GM12878 (cell line): Measurements from ENCODE around the gene GORASP1. TPM values are rescaled to one million over a fixed set of nuclear protein-coding genes. Genes with fewer than 3 reads are reported as not detected.

Experiments used
- BCL11A ChIP-seq: IDR thresholded peaks from 2 replicates; pipeline ENCODE4 v1.6.1; 2011; ENCODE audit warnings: low read depth, low read length
- BRCA1 ChIP-seq: IDR thresholded peaks from 2 replicates; pipeline ENCODE4 v1.6.1; 2011; ENCODE audit warnings: low read depth, low read length, improper control_type of control experiment
- FOXK2 ChIP-seq: fragments of 450-650 bp; IDR thresholded peaks from 2 replicates; pipeline ENCODE4 v1.6.1; 2017; ENCODE audit warnings: mild to moderate bottlenecking, moderate library complexity
- HCFC1 ChIP-seq: fragments of 150-350 bp; IDR thresholded peaks from 2 replicates; pipeline ENCODE4 v1.6.1; 2014; ENCODE audit warnings: low read length
- HDAC2 ChIP-seq: fragments of 200-600 bp; sonication (generic); IDR thresholded peaks from 2 replicates; pipeline ENCODE4 v1.6.1; 2017
- JUND ChIP-seq: IDR thresholded peaks from 2 replicates; pipeline ENCODE4 v1.6.1; 2012; ENCODE audit warnings: low read depth, mild to moderate bottlenecking, low read length, improper control_type of control experiment, moderate library complexity
- NBN ChIP-seq: fragments of 450-650 bp; IDR thresholded peaks from 2 replicates; pipeline ENCODE4 v1.6.1; 2016
- NR2C2 ChIP-seq: IDR thresholded peaks from 2 replicates; pipeline ENCODE4 v1.6.1; 2011; ENCODE audit warnings: borderline replicate concordance, low read depth; ENCODE audit not compliant: control insufficient read depth, insufficient read length
- PAX8 ChIP-seq: fragments of 450-650 bp; IDR thresholded peaks from 2 replicates; pipeline ENCODE4 v1.6.1; 2017; ENCODE audit warnings: mild to moderate bottlenecking, moderate library complexity
- RCOR1 ChIP-seq: conservative IDR thresholded peaks from 2 replicates; pipeline ENCODE4 v1.6.1; 2012; ENCODE audit warnings: low read depth, low read length, improper control_type of control experiment
- SP1 ChIP-seq: IDR thresholded peaks from one replicate; pipeline ENCODE4 v1.6.1; 2011; ENCODE audit warnings: low read depth, low read length
- SRF ChIP-seq, 2 experiments: IDR thresholded peaks; 2 replicates each; pipeline ENCODE4 v1.6.1; 2011; ENCODE audit warnings: low read depth in 2 of 2, low read length in 2 of 2, mild to moderate bottlenecking in 1 of 2, moderate library complexity in 1 of 2
- STAT1 ChIP-seq: fragments of 450-650 bp; conservative IDR thresholded peaks from 2 replicates; pipeline ENCODE4 v1.6.1; 2014; ENCODE audit warnings: antibody characterized with exemption, mild to moderate bottlenecking
- SUPT20H ChIP-seq: IDR thresholded peaks from 2 replicates; pipeline ENCODE4 v1.6.1; 2011; ENCODE audit warnings: low read depth, mild to moderate bottlenecking, low read length, moderate library complexity, borderline replicate concordance; ENCODE audit not compliant: control insufficient read depth
- SUZ12 ChIP-seq: fragments of 200-600 bp; sonication (generic); IDR thresholded peaks from one replicate; pipeline ENCODE4 v1.6.1; 2018; ENCODE audit warnings: antibody characterized with exemption, mild to moderate bottlenecking; ENCODE audit not compliant: unreplicated experiment
- ZNF217 ChIP-seq: fragments of 450-650 bp; IDR thresholded peaks from 2 replicates; pipeline ENCODE4 v1.6.1; 2017; ENCODE audit warnings: antibody characterized with exemption, mild to moderate bottlenecking
- ZZZ3 ChIP-seq: IDR thresholded peaks from 2 replicates; pipeline ENCODE4 v1.6.1; 2011; ENCODE audit warnings: low read depth; ENCODE audit not compliant: control insufficient read depth, insufficient read length
- polyA plus RNA-seq, 11 experiments: library from polyadenylated mRNA; depleted of rRNA in 4 of 11; unstranded in 6 of 11; stranded (reverse) in 5 of 11; fragments of >200 nt; fragmentation: Nextera tagmentation in 4 of 11; fragmentation: Illumina TruSeq in 1 of 11; extraction: Ambion mirVana in 4 of 11; extraction: Trizol in 1 of 11; gene quantifications; 1 replicate in 1 of 11; 2 replicates in 10 of 11; pipeline versions ENCODE4 v1.2.1 to v1.2.3, GENCODE V29; 2011 to 2016; ENCODE audit warnings: inconsistent platforms in 2 of 11, missing spikeins in 2 of 11, low read depth in 1 of 11
- total RNA-seq, 4 experiments: library from RNA; depleted of rRNA in 3 of 4; stranded (reverse); fragments of >200 nt in 3 of 4; fragmentation: Illumina TruSeq in 1 of 4; extraction: Trizol in 1 of 4; gene quantifications; 2 replicates each; pipeline versions ENCODE4 v1.2.1 to v1.2.3, GENCODE V29; 2013 to 2021
- TF ChIP-seq, protein P1 (sequence below): fragments of 450-650 bp; IDR thresholded peaks from 2 replicates; pipeline ENCODE4 v1.6.1; 2018; ENCODE audit warnings: mild to moderate bottlenecking, low read depth, moderate library complexity; ENCODE audit not compliant: partially characterized antibody
- TF ChIP-seq, protein P2 (sequence below): fragments of 450-650 bp; IDR thresholded peaks from 2 replicates; pipeline ENCODE4 v1.6.1; 2017; ENCODE audit warnings: mild to moderate bottlenecking
- TF ChIP-seq, protein P3 (sequence below), 3 experiments: IDR thresholded peaks in 2 of 3; conservative IDR thresholded peaks in 1 of 3; 2 replicates each; pipeline ENCODE4 v1.5.1; 2011; ENCODE audit warnings: low read depth in 3 of 3, low read length in 3 of 3, mild to moderate bottlenecking in 3 of 3, control low read depth in 2 of 3, moderate library complexity in 2 of 3, inconsistent platforms in 1 of 3, mixed read lengths in 1 of 3; ENCODE audit not compliant: control insufficient read depth in 2 of 3, insufficient read depth in 1 of 3; ENCODE audit errors: extremely low read depth in 1 of 3
- TF ChIP-seq, protein P4 (sequence below): IDR thresholded peaks from 2 replicates; pipeline ENCODE4 v1.6.1; 2011; ENCODE audit warnings: borderline replicate concordance, low read depth, mild to moderate bottlenecking, moderate library complexity, mixed read lengths, low read length; ENCODE audit not compliant: insufficient read depth; ENCODE audit errors: extremely low read length

Gene GORASP1
- total and polyA plus RNA-seq, 10 of the 15 experiments (the other 5 are each of a cell fraction or from before 2014, with no cell fraction given), result 3.6 to 32.7 (median 23.2) TPM

DNA sequence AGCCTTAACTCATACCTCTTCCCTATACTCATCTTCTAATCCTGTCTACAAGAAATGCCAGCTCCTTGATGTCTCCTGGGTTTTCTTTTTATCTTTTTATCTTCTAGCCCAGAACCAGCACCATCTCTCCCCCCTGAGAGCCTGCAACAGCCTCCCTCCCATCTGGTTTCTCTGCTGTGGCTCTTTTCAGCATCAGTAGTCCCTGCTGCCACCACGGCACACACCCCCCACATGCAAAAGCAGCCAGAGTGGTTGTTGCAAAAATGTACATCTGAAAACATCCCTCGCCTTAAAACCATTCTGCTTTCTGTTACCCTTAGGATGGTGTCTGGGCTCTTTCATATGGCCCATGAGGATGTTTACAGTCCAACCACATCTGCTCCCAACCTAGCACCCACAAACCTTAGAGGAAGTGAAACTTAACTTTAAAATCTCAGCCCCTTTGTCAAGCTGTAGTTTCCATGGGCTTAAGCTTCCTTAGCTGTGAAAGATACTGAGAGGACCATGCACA, 828 bp upstream of the GORASP1 start (continued):
- TF ChIP-seq, protein P1, sequence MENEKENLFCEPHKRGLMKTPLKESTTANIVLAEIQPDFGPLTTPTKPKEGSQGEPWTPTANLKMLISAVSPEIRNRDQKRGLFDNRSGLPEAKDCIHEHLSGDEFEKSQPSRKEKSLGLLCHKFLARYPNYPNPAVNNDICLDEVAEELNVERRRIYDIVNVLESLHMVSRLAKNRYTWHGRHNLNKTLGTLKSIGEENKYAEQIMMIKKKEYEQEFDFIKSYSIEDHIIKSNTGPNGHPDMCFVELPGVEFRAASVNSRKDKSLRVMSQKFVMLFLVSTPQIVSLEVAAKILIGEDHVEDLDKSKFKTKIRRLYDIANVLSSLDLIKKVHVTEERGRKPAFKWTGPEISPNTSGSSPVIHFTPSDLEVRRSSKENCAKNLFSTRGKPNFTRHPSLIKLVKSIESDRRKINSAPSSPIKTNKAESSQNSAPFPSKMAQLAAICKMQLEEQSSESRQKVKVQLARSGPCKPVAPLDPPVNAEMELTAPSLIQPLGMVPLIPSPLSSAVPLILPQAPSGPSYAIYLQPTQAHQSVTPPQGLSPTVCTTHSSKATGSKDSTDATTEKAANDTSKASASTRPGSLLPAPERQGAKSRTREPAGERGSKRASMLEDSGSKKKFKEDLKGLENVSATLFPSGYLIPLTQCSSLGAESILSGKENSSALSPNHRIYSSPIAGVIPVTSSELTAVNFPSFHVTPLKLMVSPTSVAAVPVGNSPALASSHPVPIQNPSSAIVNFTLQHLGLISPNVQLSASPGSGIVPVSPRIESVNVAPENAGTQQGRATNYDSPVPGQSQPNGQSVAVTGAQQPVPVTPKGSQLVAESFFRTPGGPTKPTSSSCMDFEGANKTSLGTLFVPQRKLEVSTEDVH, result no peak
- no peak for TF ChIP-seq NR2C2
- no peak for TF ChIP-seq SUPT20H
- no peak for TF ChIP-seq ZZZ3
- TF ChIP-seq HCFC1, result no peak
- no peak for TF ChIP-seq SRF (IDR thresholded peaks at IDR 0.05; ENCODE audit: low read depth in 2 of 2, low read length in 2 of 2)
- TF ChIP-seq SUZ12, result no peak
- no peak for TF ChIP-seq BRCA1
- TF ChIP-seq, protein P2, sequence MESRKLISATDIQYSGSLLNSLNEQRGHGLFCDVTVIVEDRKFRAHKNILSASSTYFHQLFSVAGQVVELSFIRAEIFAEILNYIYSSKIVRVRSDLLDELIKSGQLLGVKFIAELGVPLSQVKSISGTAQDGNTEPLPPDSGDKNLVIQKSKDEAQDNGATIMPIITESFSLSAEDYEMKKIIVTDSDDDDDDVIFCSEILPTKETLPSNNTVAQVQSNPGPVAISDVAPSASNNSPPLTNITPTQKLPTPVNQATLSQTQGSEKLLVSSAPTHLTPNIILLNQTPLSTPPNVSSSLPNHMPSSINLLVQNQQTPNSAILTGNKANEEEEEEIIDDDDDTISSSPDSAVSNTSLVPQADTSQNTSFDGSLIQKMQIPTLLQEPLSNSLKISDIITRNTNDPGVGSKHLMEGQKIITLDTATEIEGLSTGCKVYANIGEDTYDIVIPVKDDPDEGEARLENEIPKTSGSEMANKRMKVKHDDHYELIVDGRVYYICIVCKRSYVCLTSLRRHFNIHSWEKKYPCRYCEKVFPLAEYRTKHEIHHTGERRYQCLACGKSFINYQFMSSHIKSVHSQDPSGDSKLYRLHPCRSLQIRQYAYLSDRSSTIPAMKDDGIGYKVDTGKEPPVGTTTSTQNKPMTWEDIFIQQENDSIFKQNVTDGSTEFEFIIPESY, result no peak
- peak; percentile 56; the same call in 1 of the 2 replicates for TF ChIP-seq NBN
- no peak for TF ChIP-seq ZNF217
- peak; percentile 33; the same call in 1 of the 2 replicates for TF ChIP-seq BCL11A
- TF ChIP-seq STAT1, result no peak
- TF ChIP-seq HDAC2, result no peak
- TF ChIP-seq, protein P3, sequence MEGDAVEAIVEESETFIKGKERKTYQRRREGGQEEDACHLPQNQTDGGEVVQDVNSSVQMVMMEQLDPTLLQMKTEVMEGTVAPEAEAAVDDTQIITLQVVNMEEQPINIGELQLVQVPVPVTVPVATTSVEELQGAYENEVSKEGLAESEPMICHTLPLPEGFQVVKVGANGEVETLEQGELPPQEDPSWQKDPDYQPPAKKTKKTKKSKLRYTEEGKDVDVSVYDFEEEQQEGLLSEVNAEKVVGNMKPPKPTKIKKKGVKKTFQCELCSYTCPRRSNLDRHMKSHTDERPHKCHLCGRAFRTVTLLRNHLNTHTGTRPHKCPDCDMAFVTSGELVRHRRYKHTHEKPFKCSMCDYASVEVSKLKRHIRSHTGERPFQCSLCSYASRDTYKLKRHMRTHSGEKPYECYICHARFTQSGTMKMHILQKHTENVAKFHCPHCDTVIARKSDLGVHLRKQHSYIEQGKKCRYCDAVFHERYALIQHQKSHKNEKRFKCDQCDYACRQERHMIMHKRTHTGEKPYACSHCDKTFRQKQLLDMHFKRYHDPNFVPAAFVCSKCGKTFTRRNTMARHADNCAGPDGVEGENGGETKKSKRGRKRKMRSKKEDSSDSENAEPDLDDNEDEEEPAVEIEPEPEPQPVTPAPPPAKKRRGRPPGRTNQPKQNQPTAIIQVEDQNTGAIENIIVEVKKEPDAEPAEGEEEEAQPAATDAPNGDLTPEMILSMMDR (IDR thresholded peaks at IDR 0.05 in 2 of 3, conservative IDR thresholded peaks at IDR 0.05 in 1 of 3; ENCODE audit: control insufficient read depth in 2 of 3, extremely low read depth in 1 of 3, insufficient read depth in 1 of 3, low read depth in 3 of 3, low read length in 3 of 3), result no peak
- TF ChIP-seq SP1, result no peak
- no peak for TF ChIP-seq PAX8
- TF ChIP-seq FOXK2, result no peak
- no peak for TF ChIP-seq JUND
- peak; percentile 86; the same call in 1 of the 2 replicates for TF ChIP-seq RCOR1
- TF ChIP-seq, protein P4, sequence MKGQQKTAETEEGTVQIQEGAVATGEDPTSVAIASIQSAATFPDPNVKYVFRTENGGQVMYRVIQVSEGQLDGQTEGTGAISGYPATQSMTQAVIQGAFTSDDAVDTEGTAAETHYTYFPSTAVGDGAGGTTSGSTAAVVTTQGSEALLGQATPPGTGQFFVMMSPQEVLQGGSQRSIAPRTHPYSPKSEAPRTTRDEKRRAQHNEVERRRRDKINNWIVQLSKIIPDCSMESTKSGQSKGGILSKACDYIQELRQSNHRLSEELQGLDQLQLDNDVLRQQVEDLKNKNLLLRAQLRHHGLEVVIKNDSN, result no peak
